ENCODE data around the gene OCA2.

The OCA2 gene

GRCh38 chr15:27764339-27764738, 334.8 kb downstream of the OCA2 start:
- no peak for FAIRE-seq
- no peak for TF ChIP-seq CTCF (IDR thresholded peaks at IDR 0.05; ENCODE audit: insufficient read depth, missing control alignments)

GRCh38 chr15:27763514-27763913, 335.6 kb downstream of the OCA2 start:
- DNase-seq (ENCODE audit: insufficient read length, low spot score) (no peak), FAIRE-seq (no peak)
- no peak for TF ChIP-seq CTCF (IDR thresholded peaks at IDR 0.05; ENCODE audit: insufficient read depth, missing control alignments)

More at GRCh38 chr15:27764339-27764738, 334.8 kb downstream of the OCA2 start:
- DNase-seq (ENCODE audit: insufficient read length, low spot score) = no peak

GRCh38 chr15:27762471-27762870, 336.6 kb downstream of the OCA2 start:
- TF ChIP-seq CTCF (IDR thresholded peaks at IDR 0.05; ENCODE audit: insufficient read depth, missing control alignments) = no peak
- no peak for FAIRE-seq
- DNase-seq (ENCODE audit: insufficient read length, low spot score) = no peak

GRCh38 chr15:27757052-27757451, 342.1 kb downstream of the OCA2 start:
- DNase-seq (ENCODE audit: insufficient read length, low spot score) (no peak), FAIRE-seq (no peak)
- peak; percentile 56 for TF ChIP-seq CTCF (IDR thresholded peaks at IDR 0.05; ENCODE audit: insufficient read depth, missing control alignments)

- no peak for TF ChIP-seq CTCF (IDR thresholded peaks at IDR 0.05; ENCODE audit: insufficient read depth, missing control alignments)
- no peak for FAIRE-seq
- DNase-seq (ENCODE audit: insufficient read length, low spot score) = no peak
Observed at GRCh38 chr15:27752691-27753090, 346.4 kb downstream of the OCA2 start.

GRCh38 chr15:27747997-27748396, 351.1 kb downstream of the OCA2 start:
- no peak for FAIRE-seq
- no peak for DNase-seq (ENCODE audit: insufficient read length, low spot score)
- TF ChIP-seq CTCF (IDR thresholded peaks at IDR 0.05; ENCODE audit: insufficient read depth, missing control alignments) = no peak

GRCh38 chr15:27746401-27746955, 352.6 kb downstream of the OCA2 start:
- no peak for TF ChIP-seq CTCF (IDR thresholded peaks at IDR 0.05; ENCODE audit: insufficient read depth, missing control alignments)
- DNase-seq (ENCODE audit: insufficient read length, low spot score) = no peak

More at GRCh38 chr15:27746401-27746955, 352.6 kb downstream of the OCA2 start:
- no peak for FAIRE-seq

Measured in D721Med (cell line).